IMR-90 (cell line): ENCODE measurements around the gene RIMBP2. TPM values are rescaled to one million over a fixed set of nuclear protein-coding genes. Genes with fewer than 3 reads are reported as not detected.

Experiments
- ATAC-seq: fragments of 200-7000 bp; cut with Tn5 transposase; 2 replicates; pipeline ENCODE4 v1.9.1; 2020; ENCODE audit warnings: low read depth, mild to moderate bottlenecking, moderate library complexity
- BruUV-seq: library from RNA; stranded (reverse); fragments of 400-500 nt; replicated peaks from 2 replicates; lab custom pipeline; 2021; lab: Mats Ljungman, UMichigan
- CTCF ChIA-PET: fragments of 300-600 bp; formaldehyde crosslinking; extraction: SDS; loops from one replicate; lab custom pipeline; 2021; ENCODE audit warnings: antibody characterized with exemption; lab: Yijun Ruan, JAX
- POLR2A ChIA-PET: fragments of 300-600 bp; sonication (Branson Sonifier 250); formaldehyde crosslinking; loops from one replicate; lab custom pipeline; 2022; ENCODE audit warnings: antibody characterized with exemption; ENCODE audit not compliant: unreplicated experiment; lab: Charles Lee
- DNase-seq: peaks from one replicate; pipeline ENCODE4 v3.0.0; 2013
- H2AFZ ChIP-seq: replicated peaks from 2 replicates; pipeline ENCODE3; 2013; ENCODE audit warnings: low read length, mild to moderate bottlenecking; ENCODE audit not compliant: poor library complexity
- H2AK5ac ChIP-seq: 2 replicates; pipeline ENCODE4 v1.6.1; 2013; ENCODE audit warnings: low read depth, low read length, inconsistent platforms
- H2AK9ac ChIP-seq: replicated peaks from 2 replicates; pipeline ENCODE3; 2013; ENCODE audit warnings: mild to moderate bottlenecking, low read depth, low read length, moderate library complexity; ENCODE audit not compliant: poor library complexity
- H2BK120ac ChIP-seq: 2 replicates; pipeline ENCODE4 v1.6.1; 2013; ENCODE audit warnings: low read depth, low read length, inconsistent platforms
- H2BK15ac ChIP-seq: 3 replicates; pipeline ENCODE4 v1.6.1; 2013; ENCODE audit warnings: low read depth, low read length, inconsistent platforms
- H2BK20ac ChIP-seq: 2 replicates; pipeline ENCODE4 v1.6.1; 2013; ENCODE audit warnings: low read depth, mild to moderate bottlenecking, inconsistent platforms, low read length, moderate library complexity
- H2BK5ac ChIP-seq: 2 replicates; pipeline ENCODE4 v1.6.1; 2013; ENCODE audit warnings: mild to moderate bottlenecking, low read depth, low read length, inconsistent platforms; ENCODE audit not compliant: poor library complexity, severe bottlenecking
- H3K14ac ChIP-seq: replicated peaks from 2 replicates; pipeline ENCODE4 v1.6.1; 2013; ENCODE audit warnings: low read depth, low read length, inconsistent platforms
- H3K18ac ChIP-seq: 2 replicates; pipeline ENCODE4 v1.6.1; 2013; ENCODE audit warnings: low read depth, low read length, control low read depth
- H3K23ac ChIP-seq: 2 replicates; pipeline ENCODE4 v1.6.1; 2013; ENCODE audit warnings: low read depth, low read length, inconsistent platforms
- H3K27ac ChIP-seq: 2 replicates; pipeline ENCODE4 v1.5.1; 2013; ENCODE audit warnings: mild to moderate bottlenecking, control low read depth, low read length; ENCODE audit not compliant: insufficient read depth
- H3K27me3 ChIP-seq: 2 replicates; pipeline ENCODE4 v1.6.1; 2013; ENCODE audit warnings: low read length; ENCODE audit not compliant: control insufficient read depth, insufficient read depth
- H3K36me3 ChIP-seq: 2 replicates; pipeline ENCODE4 v1.6.1; 2013; ENCODE audit warnings: low read length, mixed read lengths; ENCODE audit not compliant: control insufficient read depth, insufficient read depth
- H3K4ac ChIP-seq: 2 replicates; pipeline ENCODE4 v1.6.1; 2013; ENCODE audit warnings: low read depth, low read length, inconsistent platforms
- H3K4me1 ChIP-seq: 2 replicates; pipeline ENCODE4 v1.6.1; 2013; ENCODE audit warnings: low read length, mixed read lengths; ENCODE audit not compliant: control insufficient read depth, insufficient read depth
- H3K4me2 ChIP-seq: 2 replicates; pipeline ENCODE4 v1.6.1; 2013; ENCODE audit warnings: low read depth, mild to moderate bottlenecking, control low read depth, low read length, moderate library complexity
- H3K4me3 ChIP-seq: 2 replicates; pipeline ENCODE4 v1.5.1; 2013; ENCODE audit warnings: low read depth, mild to moderate bottlenecking, control low read depth, low read length, moderate library complexity; ENCODE audit not compliant: insufficient read depth
- H3K56ac ChIP-seq: 2 replicates; pipeline ENCODE4 v1.6.1; 2013; ENCODE audit warnings: low read length, inconsistent platforms; ENCODE audit not compliant: insufficient read depth; ENCODE audit errors: extremely low read depth
- H3K79me1 ChIP-seq, 2 experiments: 2 replicates each; pipeline ENCODE4 v1.6.1; 2013; ENCODE audit warnings: low read length in 2 of 2, inconsistent platforms in 1 of 2, low read depth in 1 of 2
- H3K9ac ChIP-seq: 2 replicates; pipeline ENCODE4 v1.6.1; 2013; ENCODE audit warnings: low read depth, low read length, control low read depth
- H3K9me1 ChIP-seq: 2 replicates; pipeline ENCODE4 v1.6.1; 2013; ENCODE audit warnings: low read length, inconsistent platforms; ENCODE audit not compliant: insufficient read depth
- H3K9me3 ChIP-seq: 2 replicates; pipeline ENCODE4 v1.6.1; 2013; ENCODE audit warnings: low read length; ENCODE audit not compliant: control insufficient read depth, insufficient read depth
- H4K20me1 ChIP-seq: 2 replicates; pipeline ENCODE4 v1.6.1; 2013; ENCODE audit warnings: low read length, inconsistent platforms; ENCODE audit not compliant: insufficient read depth
- H4K5ac ChIP-seq: 2 replicates; pipeline ENCODE4 v1.6.1; 2013; ENCODE audit warnings: mild to moderate bottlenecking, low read depth, low read length, control low read depth
- H4K8ac ChIP-seq, 2 experiments: 2 replicates each; pipeline ENCODE4 v1.6.1; 2013; ENCODE audit warnings: low read depth in 2 of 2, low read length in 2 of 2, control low read depth in 1 of 2, inconsistent platforms in 1 of 2
- H4K91ac ChIP-seq: 2 replicates; pipeline ENCODE4 v1.6.1; 2013; ENCODE audit warnings: low read depth, low read length, inconsistent platforms; ENCODE audit not compliant: insufficient read depth
- CEBPB ChIP-seq: IDR thresholded peaks from 2 replicates; pipeline ENCODE4 v1.6.1; 2012; ENCODE audit warnings: low read depth, low read length, improper control_type of control experiment
- CHD1 ChIP-seq: IDR thresholded peaks from 2 replicates; pipeline ENCODE4 v1.6.1; 2012; ENCODE audit warnings: low read depth, low read length, improper control_type of control experiment
- CTCF ChIP-seq: conservative IDR thresholded peaks from 2 replicates; pipeline ENCODE4 v1.5.1; 2012; ENCODE audit warnings: mild to moderate bottlenecking, low read depth, low read length, improper control_type of control experiment
- ELK1 ChIP-seq: fragments of 150-350 bp; IDR thresholded peaks from 2 replicates; pipeline ENCODE4 v1.6.1; 2016; ENCODE audit warnings: low read depth, mild to moderate bottlenecking, low read length, moderate library complexity, borderline replicate concordance
- FOS ChIP-seq: fragments of 150-350 bp; IDR thresholded peaks from 2 replicates; pipeline ENCODE4 v1.6.1; 2016; ENCODE audit warnings: low read depth, low read length
- MAFK ChIP-seq: IDR thresholded peaks from 2 replicates; pipeline ENCODE4 v1.6.1; 2012; ENCODE audit warnings: low read depth, low read length, improper control_type of control experiment
- MAZ ChIP-seq: IDR thresholded peaks from 2 replicates; pipeline ENCODE4 v1.6.1; 2012; ENCODE audit warnings: low read depth, mild to moderate bottlenecking, low read length, improper control_type of control experiment, moderate library complexity, borderline replicate concordance
- MXI1 ChIP-seq: IDR thresholded peaks from 2 replicates; pipeline ENCODE4 v1.6.1; 2012; ENCODE audit warnings: low read depth, mild to moderate bottlenecking, low read length, moderate library complexity, borderline replicate concordance
- NFE2L2 ChIP-seq: fragments of 150-350 bp; IDR thresholded peaks from 2 replicates; pipeline ENCODE4 v1.6.1; 2016; ENCODE audit warnings: low read depth, mild to moderate bottlenecking, low read length
- POLR2A ChIP-seq: IDR thresholded peaks from 2 replicates; pipeline ENCODE4 v1.6.1; 2012; ENCODE audit warnings: mild to moderate bottlenecking, low read depth, low read length
- RAD21 ChIP-seq: IDR thresholded peaks from 2 replicates; pipeline ENCODE4 v1.6.1; 2012; ENCODE audit warnings: low read length, improper control_type of control experiment
- RCOR1 ChIP-seq: IDR thresholded peaks from 2 replicates; pipeline ENCODE4 v1.6.1; 2012; ENCODE audit warnings: mild to moderate bottlenecking, low read length, improper control_type of control experiment; ENCODE audit not compliant: insufficient replicate concordance
- RFX5 ChIP-seq: IDR thresholded peaks from 2 replicates; pipeline ENCODE4 v1.8.0; 2012; ENCODE audit warnings: low read depth, mild to moderate bottlenecking, low read length, moderate library complexity
- SMC3 ChIP-seq: fragments of 150-350 bp; IDR thresholded peaks from 2 replicates; pipeline ENCODE4 v1.6.1; 2016; ENCODE audit warnings: low read depth, mild to moderate bottlenecking, antibody characterized with exemption, low read length, moderate library complexity
- USF2 ChIP-seq: fragments of 150-350 bp; IDR thresholded peaks from 2 replicates; pipeline ENCODE4 v1.6.1; 2017; ENCODE audit warnings: mild to moderate bottlenecking, antibody characterized with exemption, low read length, low read depth
- WGBS, 2 experiments: methylation state at CpG; one replicate each; pipeline versions ENCODE4 v1.1.5 to v1.1.7; 2013; ENCODE audit warnings: missing lambda C conversion rate in 2 of 2; ENCODE audit not compliant: insufficient read length in 1 of 2; ENCODE audit errors: extremely low coverage in 2 of 2; 5-methylcytosine and 5-hydroxymethylcytosine counted together
- dilution Hi-C: fragments of 300-500 bp; cut with HindIII; formaldehyde crosslinking; loops from one replicate; pipeline ENCODE4 v1.14.3; 2018; ENCODE audit warnings: low sequenced_read_pairs; ENCODE audit not compliant: unreplicated experiment
- in situ Hi-C: fragments of 300-500 bp; cut with MboI; formaldehyde crosslinking; loops from 3 replicates; pipeline ENCODE4 v1.14.3; 2019; ENCODE audit warnings: low sequenced_read_pairs, inconsistent platforms, mixed read lengths
- intact Hi-C: fragments of 100-400 bp; cut with micrococcal nuclease; formaldehyde crosslinking; loops from 2 replicates; pipeline ENCODE4 v1.10.0; 2022
- polyA plus RNA-seq, 3 experiments: library from polyadenylated mRNA; depleted of rRNA; stranded (reverse); fragments of >200 nt; gene quantifications; 2 replicates each; pipeline ENCODE4 v1.2.3, GENCODE V29; 2012; ENCODE audit warnings: low replicate concordance in 1 of 3
- total RNA-seq: library from RNA; depleted of rRNA; stranded (reverse); fragments of >200 nt; gene quantifications from 2 replicates; pipeline ENCODE4 v1.2.3, GENCODE V29; 2012

The RIMBP2 gene
- total and polyA plus RNA-seq, 2 of the 4 experiments (the other 2 are of a cell fraction) = not detected

GRCh38 chr12:130557886-130558765 is 158.0 kb downstream of the RIMBP2 start:
- H3K9me3 ChIP-seq = peaks cover 34% of the 10 kb centered on the region
- no peaks in the 10 kb centered on the region for H4K20me1 ChIP-seq
- ATAC-seq (no peak), DNase-seq (no peak)
- H3K9ac ChIP-seq = no peak overlapping the region
- H2AK5ac ChIP-seq = no peak overlapping the region
- CTCF ChIA-PET = no interaction called here
- H4K91ac ChIP-seq = no peak overlapping the region
- no peak overlapping the region for H2BK15ac ChIP-seq
- no peaks in the 10 kb centered on the region for H3K79me1 ChIP-seq
- H3K36me3 ChIP-seq = no peaks in the 10 kb centered on the region
- dilution Hi-C loops = no loop called here
- H3K56ac ChIP-seq = no peak overlapping the region
- H2AFZ ChIP-seq = no peak overlapping the region
- POLR2A ChIA-PET = no interaction called here
- H3K9me1 ChIP-seq = no peaks in the 10 kb centered on the region
- no peak overlapping the region for H2BK5ac ChIP-seq
- H3K18ac ChIP-seq = no peak overlapping the region
- no peak overlapping the region for H4K5ac ChIP-seq
- in situ Hi-C loops = no loop called here
- no peak overlapping the region for H3K14ac ChIP-seq
- H2BK20ac ChIP-seq = no peak overlapping the region
- BruUV-seq = no TSS peak
- WGBS, 2 experiments = 15% methylated on average over 4 of the region's 16 CpGs; no CpG with 5 or more reads in 1 of the 2 experiments
- H3K4me1 ChIP-seq = no peaks in the 10 kb centered on the region
- intact Hi-C loops = no loop called here
- no peak overlapping the region for H3K23ac ChIP-seq
- H3K27me3 ChIP-seq = no peaks in the 10 kb centered on the region
- no peak overlapping the region for H3K4ac ChIP-seq
- H3K4me3 ChIP-seq = no peak overlapping the region
- no peak overlapping the region for H4K8ac ChIP-seq
- H3K4me2 ChIP-seq = no peak overlapping the region
- no peak overlapping the region for H3K27ac ChIP-seq
- H2AK9ac ChIP-seq = no peak overlapping the region
- no peak overlapping the region for H2BK120ac ChIP-seq
- TF ChIP-seq NFE2L2 (no peak), SMC3 (no peak), ELK1 (no peak), MXI1 (no peak), POLR2A (no peak), RAD21 (no peak), CHD1 (no peak), USF2 (no peak), CTCF (no peak), CEBPB (no peak), MAZ (no peak), RFX5 (no peak), FOS (no peak), MAFK (no peak), RCOR1 (no peak)
